Breast epithelium (tissue), 4 donors: ENCODE data around the gene LRRC1. TPM values are rescaled to one million over a fixed set of nuclear protein-coding genes. Genes with fewer than 3 reads are reported as not detected.
"Not testable (repeated sequence)": the region's sequence is repeated elsewhere in the genome, so short reads cannot be mapped to it uniquely, and the experiment has no call there.

Source experiments
- DNase-seq, 2 donors: peaks; one replicate each; pipeline ENCODE4 v3.0.0-alpha.2; 2019; ENCODE audit warnings: low spot score in 2 of 2
- H3K27ac ChIP-seq, 2 donors: fragments of 200-600 bp; sonication (generic) in 1 of 2; one replicate each; pipeline ENCODE4 v1.5.1; 2016 to 2019; ENCODE audit warnings: mild to moderate bottlenecking in 1 of 2
- H3K27me3 ChIP-seq, 2 donors: fragments of 200-600 bp; sonication (generic) in 1 of 2; one replicate each; pipeline versions ENCODE4 v1.5.1 to v1.6.0; 2017 to 2019; ENCODE audit warnings: control low read depth in 1 of 2, mild to moderate bottlenecking in 1 of 2
- H3K36me3 ChIP-seq: fragments of 200-600 bp; one replicate; pipeline ENCODE4 v1.5.1; 2019
- H3K4me1 ChIP-seq, 2 donors: fragments of 200-600 bp; sonication (generic); one replicate each; pipeline ENCODE4 v1.5.1; 2016 to 2019; ENCODE audit warnings: control low read depth in 1 of 2
- H3K4me3 ChIP-seq, 3 donors: fragments of 200-600 bp; sonication (generic); 1 replicate in 2 of 3; 2 replicates in 1 of 3; pipeline ENCODE4 v1.5.1; 2016 to 2019; ENCODE audit warnings: mild to moderate bottlenecking in 3 of 3, moderate library complexity in 2 of 3
- H3K9me3 ChIP-seq, 2 donors: fragments of 200-600 bp; sonication (generic) in 1 of 2; one replicate each; pipeline ENCODE4 v1.5.1; 2016 to 2019; ENCODE audit warnings: control low read depth in 1 of 2
- POLR2A ChIP-seq: fragments of 450-650 bp; IDR thresholded peaks from one replicate; pipeline ENCODE4 v1.6.1; 2016; ENCODE audit warnings: antibody characterized with exemption, mild to moderate bottlenecking, moderate library complexity
- POLR2AphosphoS5 ChIP-seq, 3 donors: sonication (generic); formaldehyde crosslinking; IDR thresholded peaks; one replicate each; pipeline ENCODE4 v1.6.1; 2017; ENCODE audit warnings: antibody characterized with exemption in 3 of 3
- intact Hi-C: fragments of 100-400 bp; cut with DNase I; formaldehyde crosslinking; loops from one replicate; pipeline ENCODE4 v1.15.1; 2023; ENCODE audit warnings: low total_unique reads
- total RNA-seq, 3 donors: library from RNA; depleted of rRNA; stranded (reverse); fragments of >200 nt; gene quantifications; one replicate each; pipeline ENCODE4 v1.1.0, GENCODE V29; 2016
- TF ChIP-seq, protein P1 (sequence below), 3 donors: fragments of 450-650 bp; IDR thresholded peaks; one replicate each; pipeline ENCODE4 v1.5.1; 2016 to 2017; ENCODE audit warnings: antibody characterized with exemption in 3 of 3, mild to moderate bottlenecking in 3 of 3, moderate library complexity in 3 of 3

The LRRC1 gene
- total RNA-seq, 3 donors from 2014 or later, result 10.1 to 37.9 (median 37.4) TPM

DNA sequence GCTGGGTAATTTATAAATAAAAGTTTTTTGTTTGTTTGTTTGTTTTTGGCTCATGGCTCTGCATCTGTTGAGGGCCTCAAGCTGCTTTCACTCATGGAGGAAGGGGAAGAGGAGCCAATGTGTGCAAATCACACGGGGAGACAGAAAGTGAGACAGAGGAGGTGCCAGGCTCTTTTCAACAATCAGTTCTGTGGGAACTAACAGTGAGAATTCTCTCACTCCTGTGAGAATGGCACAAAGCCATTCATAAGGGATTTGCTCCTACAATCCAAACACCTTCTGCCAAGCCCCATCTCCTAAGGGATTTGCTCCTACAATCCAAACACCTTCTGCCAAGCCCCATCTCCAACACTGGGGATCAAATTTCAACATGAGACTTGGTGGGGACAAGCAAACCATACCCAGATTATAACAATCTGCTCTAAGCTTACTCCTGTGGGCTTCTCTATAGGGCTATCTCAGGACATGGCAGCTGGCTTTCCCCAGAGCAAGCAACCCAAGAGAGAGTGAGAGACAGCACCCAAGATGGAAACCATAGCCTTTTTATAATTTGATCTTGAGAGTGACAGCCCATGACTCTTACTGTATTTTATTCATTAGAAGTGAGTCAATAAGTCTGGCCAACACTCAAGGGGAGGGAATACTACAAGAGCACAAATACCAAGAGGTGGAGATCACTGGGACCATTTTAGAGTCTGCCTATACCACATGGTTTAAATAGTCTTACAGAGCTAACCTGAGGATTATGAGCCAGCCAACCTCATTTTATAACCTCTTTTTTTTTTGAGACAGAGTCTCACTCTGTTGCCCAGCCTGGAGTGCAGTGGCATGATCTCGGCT, 22.8 kb upstream of the LRRC1 start:
- intact Hi-C loops, result no loop called here
- Histone ChIP-seq H3K36me3 (no peaks in the 10 kb centered on the region), H3K4me1 (no peaks in the 10 kb centered on the region), H3K4me3 (no peak overlapping the region), H3K9me3 (no peaks in the 10 kb centered on the region), H3K27ac (no peak overlapping the region), H3K27me3 (no peaks in the 10 kb centered on the region)
- no peak for DNase-seq
- TF ChIP-seq POLR2AphosphoS5 (IDR thresholded peaks at IDR 0.05), result no peak
- TF ChIP-seq, protein P1, sequence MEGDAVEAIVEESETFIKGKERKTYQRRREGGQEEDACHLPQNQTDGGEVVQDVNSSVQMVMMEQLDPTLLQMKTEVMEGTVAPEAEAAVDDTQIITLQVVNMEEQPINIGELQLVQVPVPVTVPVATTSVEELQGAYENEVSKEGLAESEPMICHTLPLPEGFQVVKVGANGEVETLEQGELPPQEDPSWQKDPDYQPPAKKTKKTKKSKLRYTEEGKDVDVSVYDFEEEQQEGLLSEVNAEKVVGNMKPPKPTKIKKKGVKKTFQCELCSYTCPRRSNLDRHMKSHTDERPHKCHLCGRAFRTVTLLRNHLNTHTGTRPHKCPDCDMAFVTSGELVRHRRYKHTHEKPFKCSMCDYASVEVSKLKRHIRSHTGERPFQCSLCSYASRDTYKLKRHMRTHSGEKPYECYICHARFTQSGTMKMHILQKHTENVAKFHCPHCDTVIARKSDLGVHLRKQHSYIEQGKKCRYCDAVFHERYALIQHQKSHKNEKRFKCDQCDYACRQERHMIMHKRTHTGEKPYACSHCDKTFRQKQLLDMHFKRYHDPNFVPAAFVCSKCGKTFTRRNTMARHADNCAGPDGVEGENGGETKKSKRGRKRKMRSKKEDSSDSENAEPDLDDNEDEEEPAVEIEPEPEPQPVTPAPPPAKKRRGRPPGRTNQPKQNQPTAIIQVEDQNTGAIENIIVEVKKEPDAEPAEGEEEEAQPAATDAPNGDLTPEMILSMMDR (IDR thresholded peaks at IDR 0.05), result no peak
- TF ChIP-seq POLR2A, result no peak

DNA sequence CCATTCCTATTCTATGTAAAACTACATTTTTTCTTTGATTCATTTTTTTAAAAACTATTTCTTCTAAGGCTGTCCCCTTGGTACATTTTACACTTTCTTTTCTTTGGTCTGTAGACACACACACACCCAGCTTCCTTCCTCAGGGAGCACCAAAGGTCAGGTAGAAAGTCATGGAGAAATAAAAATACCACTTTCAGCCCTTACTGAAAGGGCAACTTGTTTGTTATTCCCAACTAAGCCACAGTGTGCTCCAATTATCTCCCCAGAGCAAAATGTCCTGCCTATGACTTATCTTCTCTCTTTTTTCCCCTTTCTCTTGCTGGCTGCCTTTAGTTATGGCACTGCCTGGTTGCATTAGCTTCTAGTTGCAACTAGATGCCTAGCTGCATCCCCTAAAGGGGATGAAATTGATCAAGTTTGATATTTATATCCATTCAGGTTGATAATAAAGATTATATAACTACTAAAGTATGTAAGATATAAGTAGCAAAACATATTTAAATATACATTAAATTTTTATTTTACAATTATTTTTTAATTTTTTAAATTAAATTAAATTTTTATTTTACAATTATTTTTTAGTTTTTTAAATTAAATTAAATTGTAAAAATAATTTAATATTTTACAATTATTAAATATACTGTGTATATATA, 21.6 kb upstream of the LRRC1 start:
- Histone ChIP-seq H3K9me3 (no peaks in the 10 kb centered on the region), H3K27ac (no peak overlapping the region), H3K36me3 (no peaks in the 10 kb centered on the region), H3K4me1 (no peaks in the 10 kb centered on the region), H3K27me3 (no peaks in the 10 kb centered on the region), H3K4me3 (no peak overlapping the region)
- no peak for DNase-seq
- intact Hi-C loops, result no loop called here
- TF ChIP-seq POLR2A (no peak), POLR2AphosphoS5 (IDR thresholded peaks at IDR 0.05) (no peak)
- TF ChIP-seq, protein P1 (IDR thresholded peaks at IDR 0.05), result no peak

DNA sequence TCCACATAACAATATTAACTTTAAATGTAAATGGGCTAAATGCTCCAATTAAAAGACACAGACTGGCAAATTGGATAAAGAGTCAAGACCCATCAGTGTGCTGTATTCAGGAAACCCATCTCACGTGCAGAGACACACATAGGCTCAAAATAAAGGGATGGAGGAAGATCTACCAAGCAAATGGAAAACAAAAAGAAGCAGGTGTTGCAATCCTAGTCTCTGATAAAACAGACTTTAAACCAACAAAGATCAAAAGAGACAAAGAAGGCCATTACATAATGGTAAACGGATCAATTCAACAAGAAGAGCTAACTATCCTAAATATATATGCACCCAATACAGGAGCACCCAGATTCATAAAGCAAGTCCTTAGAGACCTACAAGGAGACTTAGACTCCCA, 18.7 kb upstream of the LRRC1 start:
- H3K36me3 ChIP-seq, H3K4me1 ChIP-seq, intact Hi-C loops, H3K4me3 ChIP-seq, H3K27ac ChIP-seq, H3K27me3 ChIP-seq, H3K9me3 ChIP-seq, DNase-seq: not testable (repeated sequence)

DNA sequence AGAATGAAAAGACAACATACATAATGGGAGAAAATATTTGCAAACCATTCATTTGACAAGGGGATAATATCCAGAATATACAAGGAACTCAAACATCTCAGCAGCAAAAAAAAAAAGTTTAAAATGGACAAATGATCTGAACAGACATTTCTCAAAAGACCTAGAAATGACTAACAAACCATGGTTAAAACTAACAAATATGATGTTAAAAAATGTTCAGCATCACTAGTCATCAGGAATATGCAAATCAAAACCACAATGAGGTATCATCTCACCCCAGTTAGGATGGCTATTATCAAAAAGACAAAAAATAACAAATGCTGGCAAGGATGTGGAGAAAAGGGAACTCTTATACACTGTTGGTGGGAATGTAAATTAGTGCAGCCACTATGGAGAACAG, 9.8 kb upstream of the LRRC1 start:
- not testable (repeated sequence) for H3K4me3 ChIP-seq, DNase-seq, H3K27me3 ChIP-seq, H3K4me1 ChIP-seq, H3K36me3 ChIP-seq, H3K27ac ChIP-seq
- intact Hi-C loops, result loop anchor here (10.0 kb wide), 1 partner anchor 100 kb away; no protein-coding TSS in a partner anchor
- peaks cover 0 to 11% of the 10 kb centered on the region in 2 donors for H3K9me3 ChIP-seq

DNA sequence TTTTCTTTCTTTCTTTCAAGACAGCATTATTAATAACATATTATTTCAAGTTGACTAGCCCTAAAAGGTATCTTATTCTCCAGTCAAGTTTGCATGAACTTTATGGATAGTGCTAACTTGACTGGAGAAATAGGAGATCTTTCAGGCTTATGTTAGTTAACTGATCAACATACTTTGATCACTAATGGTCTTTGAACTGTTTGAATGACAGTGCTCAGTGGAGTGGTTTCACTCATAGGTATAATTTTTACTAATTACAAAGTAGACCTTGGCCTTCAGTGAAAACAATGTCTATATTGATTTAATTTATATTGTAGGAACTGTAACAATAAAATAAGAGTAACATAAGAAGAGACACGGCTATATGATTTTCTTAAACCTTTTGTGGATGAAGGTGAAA, 8.0 kb upstream of the LRRC1 start:
- no peak overlapping the region for H3K27ac ChIP-seq
- H3K36me3 ChIP-seq, result no peaks in the 10 kb centered on the region
- H3K4me1 ChIP-seq, result no peaks in the 10 kb centered on the region
- TF ChIP-seq POLR2AphosphoS5 (IDR thresholded peaks at IDR 0.05) (no peak), POLR2A (no peak)
- TF ChIP-seq, protein P1 (IDR thresholded peaks at IDR 0.05), result no peak
- H3K27me3 ChIP-seq, result no peaks in the 10 kb centered on the region
- H3K4me3 ChIP-seq, result no peak overlapping the region
- H3K9me3 ChIP-seq, result peaks cover 0 to 11% of the 10 kb centered on the region in 2 donors
- no peak for DNase-seq
- intact Hi-C loops, result loop anchor here (10.0 kb wide), 1 partner anchor 98 kb away; no protein-coding TSS in a partner anchor

DNA sequence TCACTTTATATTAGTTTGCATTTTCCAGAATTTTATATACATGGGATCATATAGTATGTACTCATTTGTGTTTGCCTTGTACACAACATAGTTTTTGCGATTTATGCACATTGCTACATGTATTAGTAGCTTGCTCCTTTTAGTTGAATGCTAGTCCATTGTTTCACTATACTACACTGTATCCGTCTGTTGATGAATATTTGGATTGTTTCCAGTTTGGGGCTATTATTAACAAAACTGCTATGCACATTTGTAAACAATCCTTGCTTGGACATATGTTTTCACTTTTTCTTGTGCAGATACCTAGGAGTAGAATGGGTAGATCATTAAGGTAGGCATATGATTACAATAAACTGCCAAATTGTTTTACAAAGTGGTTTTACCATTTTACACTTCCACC, 3.9 kb upstream of the LRRC1 start:
- DNase-seq, result no peak
- H3K27me3 ChIP-seq, result no peaks in the 10 kb centered on the region
- no peak overlapping the region for H3K27ac ChIP-seq
- H3K9me3 ChIP-seq, result peaks cover 0 to 11% of the 10 kb centered on the region in 2 donors
- H3K4me3 ChIP-seq, result no peak overlapping the region
- TF ChIP-seq, protein P1 (IDR thresholded peaks at IDR 0.05), result no peak
- no peak for TF ChIP-seq POLR2A
- TF ChIP-seq POLR2AphosphoS5 (IDR thresholded peaks at IDR 0.05), result no peak
- intact Hi-C loops, result loop anchor here (10.0 kb wide), 1 partner anchor 164 kb away; no protein-coding TSS in a partner anchor
- H3K4me1 ChIP-seq, result peaks cover 0 to 3% of the 10 kb centered on the region in 2 donors
- no peaks in the 10 kb centered on the region for H3K36me3 ChIP-seq
